GM18505 (cell line): ENCODE measurements around the gene ZBED4.

ENCODE experiments used
- ATAC-seq: cut with Tn5 transposase; IDR thresholded peaks from one replicate; pipeline ENCODE4 v1.9.1; 2021; ENCODE audit not compliant: unreplicated experiment
- POLR2A ChIP-seq: IDR thresholded peaks from 4 replicates; pipeline ENCODE4 v1.6.1; 2011; ENCODE audit warnings: borderline replicate concordance; ENCODE audit not compliant: insufficient read depth, insufficient read length; ENCODE audit errors: extremely low read depth

ZBED4 gene

GRCh38 chr22:49917974-49918910, 64.6 kb downstream of the ZBED4 start, which contains the start of the genes ALG12 and CRELD2:
Gene ALG12 (minus strand): TSS chr22:49918438. CDS start chr22:49913765, 4,673 bp downstream.
Gene CRELD2 (plus strand): TSS chr22:49918634. CDS start chr22:49918770, 136 bp downstream.
- TF ChIP-seq POLR2A = peak; percentile 79

DNA sequence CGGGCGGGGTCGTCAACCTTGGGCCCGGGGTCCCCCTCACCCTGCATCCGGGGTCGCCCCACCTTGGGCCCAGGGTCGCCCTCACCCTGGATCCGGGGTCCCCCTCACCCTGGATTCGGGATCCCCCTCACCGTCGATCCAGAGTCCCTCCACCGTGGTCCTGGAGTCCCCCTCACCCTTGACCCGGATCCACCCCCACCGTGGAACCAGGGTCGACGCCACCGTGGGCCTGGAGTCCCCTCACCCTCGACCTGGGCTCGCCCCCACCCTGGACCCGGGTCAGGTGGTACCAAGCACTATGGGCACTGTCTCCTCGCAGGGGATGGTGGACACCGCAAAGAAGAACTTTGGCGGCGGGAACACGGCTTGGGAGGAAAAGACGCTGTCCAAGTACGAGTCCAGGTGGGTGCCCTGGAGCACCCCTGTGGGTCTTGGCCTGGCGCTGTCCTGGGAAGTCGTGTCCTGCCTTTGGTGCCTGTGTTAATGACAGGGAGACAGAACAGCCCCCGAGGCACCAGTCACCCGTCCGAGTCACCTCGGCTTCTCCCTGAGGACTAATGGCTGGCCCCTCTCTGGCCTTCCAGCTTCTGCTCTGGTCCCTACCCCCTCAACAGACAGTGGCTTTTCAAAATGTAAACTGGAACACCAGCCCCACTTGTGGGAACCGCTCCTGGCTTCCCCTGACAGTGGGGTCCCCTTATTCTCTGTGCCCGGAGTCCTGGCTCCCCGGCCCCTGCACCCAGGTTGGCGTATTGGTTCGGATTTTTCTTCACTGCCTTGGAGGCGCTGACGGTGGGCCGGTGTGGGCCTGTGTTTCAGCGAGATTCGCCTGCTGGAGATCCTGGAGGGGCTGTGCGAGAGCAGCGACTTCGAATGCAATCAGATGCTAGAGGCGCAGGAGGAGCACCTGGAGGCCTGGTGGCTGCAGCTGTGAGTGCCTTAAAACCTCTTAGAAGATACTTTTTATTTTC, 65.6 kb downstream of the ZBED4 start:
- no peak for ATAC-seq
- TF ChIP-seq POLR2A = no peak

More at GRCh38 chr22:49917974-49918910, 64.6 kb downstream of the ZBED4 start, which contains the start of the genes ALG12 and CRELD2:
- ATAC-seq = peak; percentile 83

- ATAC-seq = no peak
Measured at GRCh38 chr22:49920859-49921258, 67.2 kb downstream of the ZBED4 start.

GRCh38 chr22:49921508-49922278, 68.0 kb downstream of the ZBED4 start:
- no peak for ATAC-seq
- no peak for TF ChIP-seq POLR2A

More at GRCh38 chr22:49920859-49921258, 67.2 kb downstream of the ZBED4 start:
- TF ChIP-seq POLR2A = no peak

DNA sequence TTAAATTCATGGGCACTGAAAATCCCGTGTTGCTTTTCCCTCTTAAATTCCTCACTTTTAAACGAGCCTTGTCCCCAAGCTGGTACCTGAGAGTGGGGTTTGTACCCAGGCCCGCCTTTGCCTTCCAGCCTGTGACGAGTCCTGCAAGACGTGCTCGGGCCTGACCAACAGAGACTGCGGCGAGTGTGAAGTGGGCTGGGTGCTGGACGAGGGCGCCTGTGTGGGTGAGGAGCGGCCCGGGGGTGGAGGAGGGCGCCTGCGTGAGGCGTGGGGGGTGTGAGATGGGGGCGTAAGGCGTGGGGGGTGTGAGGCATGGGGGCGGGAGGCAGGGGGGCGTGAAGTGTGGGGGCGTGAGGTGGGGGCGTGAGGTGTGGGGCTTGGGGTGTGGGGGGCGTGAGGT, 68.8 kb downstream of the ZBED4 start:
- TF ChIP-seq POLR2A = no peak
- ATAC-seq = no peak

DNA sequence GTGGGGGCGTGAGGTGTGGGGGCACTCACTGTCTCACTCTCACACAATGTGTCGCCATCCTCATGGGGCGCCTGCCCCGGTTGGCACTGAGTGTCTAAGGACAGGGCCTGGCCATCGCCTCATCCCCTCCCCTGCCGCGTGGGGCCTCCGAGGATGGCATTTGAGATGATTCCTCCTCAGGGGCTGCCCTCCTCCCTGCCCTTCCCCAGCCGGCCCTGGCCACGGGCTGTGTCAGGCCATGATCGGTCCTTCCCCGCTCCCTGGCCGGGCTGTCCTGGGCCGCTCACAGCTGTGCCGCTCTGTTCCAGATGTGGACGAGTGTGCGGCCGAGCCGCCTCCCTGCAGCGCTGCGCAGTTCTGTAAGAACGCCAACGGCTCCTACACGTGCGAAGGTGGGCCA, 69.3 kb downstream of the ZBED4 start:
- no peak for TF ChIP-seq POLR2A
- no peak for ATAC-seq

DNA sequence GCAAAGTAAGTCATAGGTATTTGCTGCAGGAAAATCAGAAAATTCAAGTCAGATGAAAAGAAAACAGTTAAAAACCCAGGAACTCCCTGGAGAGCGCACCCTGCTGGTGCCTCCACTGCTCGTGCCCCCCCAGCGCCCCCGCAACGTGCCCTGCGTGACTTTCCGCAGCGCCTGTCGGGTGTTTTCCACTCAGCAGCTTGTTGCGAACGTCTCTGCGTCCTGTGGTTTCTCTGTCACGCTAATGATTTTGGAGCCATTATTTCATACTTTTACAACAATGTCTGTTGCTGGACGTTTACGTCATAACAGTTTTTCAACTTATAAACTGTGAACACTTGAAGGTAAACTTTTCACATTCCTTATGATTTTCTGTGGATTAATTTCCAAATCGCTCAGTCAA, 69.8 kb downstream of the ZBED4 start:
- TF ChIP-seq POLR2A = no peak
- ATAC-seq = no peak

DNA sequence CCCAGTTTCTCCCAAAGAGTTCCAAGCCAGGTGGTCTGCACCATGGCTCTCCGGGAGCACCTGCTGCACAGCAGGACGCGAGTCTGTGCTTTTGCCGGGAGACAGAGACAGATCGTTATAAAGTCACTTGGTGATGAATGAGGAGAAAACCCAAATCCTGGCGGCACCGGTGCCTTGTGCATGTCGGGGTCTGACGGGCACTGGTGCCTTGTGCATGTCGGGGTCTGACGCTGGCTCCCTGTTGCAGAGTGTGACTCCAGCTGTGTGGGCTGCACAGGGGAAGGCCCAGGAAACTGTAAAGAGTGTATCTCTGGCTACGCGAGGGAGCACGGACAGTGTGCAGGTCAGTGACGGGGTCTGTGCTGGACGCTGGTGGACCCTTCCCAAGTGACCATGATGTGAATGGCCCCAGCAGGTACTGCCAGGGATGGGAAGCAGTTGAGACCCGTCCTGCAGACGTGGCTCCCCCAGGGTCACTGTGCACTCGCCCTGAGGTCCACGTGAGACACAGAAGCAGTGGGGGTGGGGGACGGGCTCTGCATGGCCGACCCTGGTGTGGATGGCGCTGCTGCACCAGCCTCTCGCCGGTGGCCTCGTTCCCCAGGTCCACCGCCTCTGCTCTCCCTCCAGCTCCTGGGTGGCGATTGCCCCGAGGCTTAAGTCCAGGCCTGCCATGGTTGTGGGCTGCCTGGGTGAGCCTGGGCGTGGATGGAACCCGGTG, 70.6 kb downstream of the ZBED4 start:
- no peak for TF ChIP-seq POLR2A
- ATAC-seq = no peak

DNA sequence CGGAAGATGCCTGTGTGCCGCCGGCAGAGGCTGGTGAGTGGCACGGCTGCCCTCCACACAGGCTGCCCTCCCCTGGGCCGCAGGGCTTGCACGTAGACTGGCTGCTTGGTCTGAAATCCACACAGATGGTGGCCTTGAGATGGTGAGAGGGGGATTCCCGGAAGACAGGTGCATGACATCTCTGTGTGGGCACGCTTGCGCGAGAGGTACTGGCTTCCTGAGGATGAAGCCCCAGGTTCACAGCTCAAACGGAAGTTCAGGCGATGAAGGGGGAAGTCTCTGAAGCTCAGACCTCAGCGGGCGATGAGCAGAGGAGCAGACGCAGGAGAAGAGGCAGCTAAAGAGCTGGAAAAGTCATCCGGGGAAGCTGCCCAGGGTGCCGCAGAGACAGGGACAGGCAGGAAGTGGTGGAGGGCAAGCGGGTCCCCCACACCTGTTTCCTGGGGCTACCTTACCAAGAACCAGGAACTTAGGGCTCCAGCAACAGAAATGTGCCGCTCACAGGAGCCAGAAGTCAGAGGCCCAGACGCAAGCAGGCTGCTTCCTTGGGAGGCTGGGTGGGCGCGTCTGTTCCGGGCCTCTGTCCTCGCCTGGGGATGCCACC, 72.0 kb downstream of the ZBED4 start:
- TF ChIP-seq POLR2A = peak; percentile 86
- ATAC-seq = no peak

DNA sequence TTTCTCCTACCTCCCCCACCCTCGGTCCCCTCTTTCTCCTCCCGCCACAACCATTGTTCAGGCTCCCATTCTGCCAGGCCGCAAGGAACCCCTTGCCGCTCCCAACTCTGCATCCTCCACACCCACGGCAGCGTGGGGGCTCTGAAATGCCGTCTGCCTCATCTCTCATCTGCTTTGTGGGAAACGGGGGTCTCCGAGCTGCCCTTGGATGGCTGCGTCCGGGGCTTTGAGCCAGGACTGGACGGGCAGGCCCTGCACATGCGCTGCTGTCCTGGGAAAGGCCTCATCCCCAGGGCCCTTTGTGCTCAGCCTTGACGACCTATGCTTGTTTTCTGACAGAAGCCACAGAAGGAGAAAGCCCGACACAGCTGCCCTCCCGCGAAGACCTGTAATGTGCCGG, 73.3 kb downstream of the ZBED4 start:
- no peak for TF ChIP-seq POLR2A

GRCh38 chr22:49927483-49928184, 74.0 kb downstream of the ZBED4 start:
- ATAC-seq = no peak

More for the DNA sequence above, 73.3 kb downstream of the ZBED4 start:
- no peak for ATAC-seq

GRCh38 chr22:49928185-49928495, 74.5 kb downstream of the ZBED4 start:
- no peak for ATAC-seq
- TF ChIP-seq POLR2A = no peak

More at GRCh38 chr22:49927483-49928184, 74.0 kb downstream of the ZBED4 start:
- no peak for TF ChIP-seq POLR2A
